Activated gamma-delta T cell treated with anti-CD3 and anti-CD28 coated beads, Interleukin-2, amount 50 U/mL, for 16 hours (primary cell): ENCODE data around the gene CCDC159.

Experiments
- DNase-seq: peaks from one replicate; pipeline ENCODE4 v3.0.0-alpha.2; 2020; ENCODE audit warnings: low read depth

CCDC159 gene

GRCh38 chr19:11390933-11391680 is 44.8 kb downstream of the CCDC159 start:
- no peak for DNase-seq

- DNase-seq = no peak
Measured at GRCh38 chr19:11397089-11397610, 50.8 kb downstream of the CCDC159 start.

- no peak for DNase-seq
Measured at GRCh38 chr19:11399667-11400066, 53.3 kb downstream of the CCDC159 start.

GRCh38 chr19:11400798-11401197 is 54.5 kb downstream of the CCDC159 start:
- DNase-seq = no peak

GRCh38 chr19:11401808-11402543 is 55.7 kb downstream of the CCDC159 start:
- no peak for DNase-seq
